ENCODE data around the gene ABCG1.

ABCG1 gene

DNA sequence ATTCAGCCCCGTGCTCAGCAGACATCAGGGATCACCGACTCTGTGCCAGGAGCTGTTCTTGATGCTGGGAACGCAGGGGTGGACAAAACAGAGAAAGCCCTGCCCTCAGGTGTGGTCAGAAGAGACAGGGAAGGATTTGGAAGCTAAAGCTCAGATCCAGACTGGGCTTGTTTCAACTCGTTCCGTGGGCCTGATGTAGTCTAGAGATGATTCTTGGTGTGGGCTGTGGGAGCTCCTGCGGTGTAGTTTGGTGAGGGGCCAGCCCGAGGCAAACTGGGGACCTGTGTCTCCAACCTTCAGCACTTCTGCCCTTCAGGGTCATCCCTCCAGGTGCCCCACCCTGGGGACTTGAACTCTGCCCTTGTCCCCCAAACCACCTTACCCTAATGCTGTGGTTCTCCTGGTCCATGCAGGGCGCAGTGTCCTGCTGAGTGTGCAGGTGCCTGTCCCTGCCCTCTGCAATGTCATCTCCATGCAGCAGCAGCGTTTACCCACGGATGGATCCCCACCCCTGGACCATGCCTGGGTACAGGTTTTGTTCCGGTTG lies 17.3 kb upstream of the ABCG1 start:
- TF ChIP-seq, protein P1, sequence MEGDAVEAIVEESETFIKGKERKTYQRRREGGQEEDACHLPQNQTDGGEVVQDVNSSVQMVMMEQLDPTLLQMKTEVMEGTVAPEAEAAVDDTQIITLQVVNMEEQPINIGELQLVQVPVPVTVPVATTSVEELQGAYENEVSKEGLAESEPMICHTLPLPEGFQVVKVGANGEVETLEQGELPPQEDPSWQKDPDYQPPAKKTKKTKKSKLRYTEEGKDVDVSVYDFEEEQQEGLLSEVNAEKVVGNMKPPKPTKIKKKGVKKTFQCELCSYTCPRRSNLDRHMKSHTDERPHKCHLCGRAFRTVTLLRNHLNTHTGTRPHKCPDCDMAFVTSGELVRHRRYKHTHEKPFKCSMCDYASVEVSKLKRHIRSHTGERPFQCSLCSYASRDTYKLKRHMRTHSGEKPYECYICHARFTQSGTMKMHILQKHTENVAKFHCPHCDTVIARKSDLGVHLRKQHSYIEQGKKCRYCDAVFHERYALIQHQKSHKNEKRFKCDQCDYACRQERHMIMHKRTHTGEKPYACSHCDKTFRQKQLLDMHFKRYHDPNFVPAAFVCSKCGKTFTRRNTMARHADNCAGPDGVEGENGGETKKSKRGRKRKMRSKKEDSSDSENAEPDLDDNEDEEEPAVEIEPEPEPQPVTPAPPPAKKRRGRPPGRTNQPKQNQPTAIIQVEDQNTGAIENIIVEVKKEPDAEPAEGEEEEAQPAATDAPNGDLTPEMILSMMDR (IDR thresholded peaks at IDR 0.05; ENCODE audit: low read depth, low read length), result no peak
- H3K4me3 ChIP-seq (ENCODE audit: low read depth, low read length), result no peak overlapping the region

DNA sequence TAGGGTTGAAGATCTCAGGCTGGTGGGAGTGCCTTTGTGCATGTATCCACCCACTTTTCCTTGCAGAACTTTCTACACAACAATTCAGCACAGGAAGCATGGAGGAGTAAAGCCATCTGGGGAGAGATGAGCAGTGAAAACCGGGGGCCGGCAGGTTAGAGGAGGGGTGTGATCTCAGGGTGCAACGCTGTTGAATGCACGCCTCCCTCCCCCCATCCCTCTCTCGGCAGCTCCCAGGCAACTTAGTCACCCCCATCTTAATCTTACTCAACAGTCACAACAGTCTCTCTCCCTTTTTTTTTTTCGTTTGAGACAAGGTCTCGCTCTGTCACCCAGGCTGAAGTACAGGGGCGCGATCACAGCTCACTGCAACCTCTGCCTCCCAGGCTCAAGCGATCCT lies 16.6 kb upstream of the ABCG1 start:
- H3K4me3 ChIP-seq (ENCODE audit: low read depth, low read length), result no peak overlapping the region
- TF ChIP-seq, protein P1 (IDR thresholded peaks at IDR 0.05; ENCODE audit: low read depth, low read length), result no peak

DNA sequence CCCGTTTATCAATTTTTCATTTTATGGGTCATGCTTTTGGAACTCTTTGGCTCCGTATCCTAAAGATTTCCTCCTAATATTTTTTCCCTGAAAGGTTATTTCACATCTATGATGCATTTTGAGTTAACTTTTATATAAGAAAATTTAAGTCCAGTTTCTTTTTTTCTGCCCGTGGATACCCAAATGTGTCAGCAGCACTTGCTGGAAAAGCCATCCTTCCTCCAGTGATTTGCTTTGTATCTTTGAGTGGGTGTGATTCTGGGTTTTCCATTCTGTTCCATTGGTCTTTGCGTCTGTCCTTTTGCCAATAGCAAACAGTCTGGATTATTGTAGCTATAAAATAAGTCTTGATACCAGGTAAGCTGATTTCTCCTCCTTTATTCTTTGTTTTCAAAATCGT lies 15.6 kb upstream of the ABCG1 start:
- TF ChIP-seq, protein P1 (IDR thresholded peaks at IDR 0.05; ENCODE audit: low read depth, low read length), result no peak

GRCh38 chr21:42203936-42204335 lies 15.0 kb upstream of the ABCG1 start:
- H3K4me3 ChIP-seq (ENCODE audit: low read depth, low read length), result no peak overlapping the region
- TF ChIP-seq, protein P1 (IDR thresholded peaks at IDR 0.05; ENCODE audit: low read depth, low read length), result no peak

More for the DNA sequence above, 15.6 kb upstream of the ABCG1 start:
- H3K4me3 ChIP-seq (ENCODE audit: low read depth, low read length), result no peak overlapping the region

GRCh38 chr21:42207426-42207825 lies 11.5 kb upstream of the ABCG1 start:
- H3K4me3 ChIP-seq (ENCODE audit: low read depth, low read length), result no peak overlapping the region
- TF ChIP-seq, protein P1 (IDR thresholded peaks at IDR 0.05; ENCODE audit: low read depth, low read length), result no peak

DNA sequence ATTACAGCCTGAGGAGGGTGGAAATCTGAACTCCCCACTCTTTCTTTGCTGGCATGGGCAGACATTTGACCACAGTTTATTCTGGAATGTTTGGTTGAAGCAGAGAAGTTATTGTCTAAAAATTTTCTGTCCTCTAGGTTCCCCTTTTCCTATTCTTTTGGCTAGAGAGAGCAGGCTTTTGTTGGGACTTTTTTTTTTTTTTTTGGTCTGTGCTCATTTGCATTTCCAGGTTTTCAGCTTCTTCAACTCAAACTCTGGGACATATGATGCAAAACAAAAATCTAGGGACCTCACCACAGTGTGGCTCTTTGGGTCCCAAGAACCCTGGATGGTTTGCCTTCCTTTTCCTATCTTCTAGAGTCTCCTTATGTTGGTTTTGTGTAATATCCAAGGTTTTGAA lies 10.9 kb upstream of the ABCG1 start:
- TF ChIP-seq, protein P1 (IDR thresholded peaks at IDR 0.05; ENCODE audit: low read depth, low read length), result no peak
- H3K4me3 ChIP-seq (ENCODE audit: low read depth, low read length), result no peak overlapping the region

DNA sequence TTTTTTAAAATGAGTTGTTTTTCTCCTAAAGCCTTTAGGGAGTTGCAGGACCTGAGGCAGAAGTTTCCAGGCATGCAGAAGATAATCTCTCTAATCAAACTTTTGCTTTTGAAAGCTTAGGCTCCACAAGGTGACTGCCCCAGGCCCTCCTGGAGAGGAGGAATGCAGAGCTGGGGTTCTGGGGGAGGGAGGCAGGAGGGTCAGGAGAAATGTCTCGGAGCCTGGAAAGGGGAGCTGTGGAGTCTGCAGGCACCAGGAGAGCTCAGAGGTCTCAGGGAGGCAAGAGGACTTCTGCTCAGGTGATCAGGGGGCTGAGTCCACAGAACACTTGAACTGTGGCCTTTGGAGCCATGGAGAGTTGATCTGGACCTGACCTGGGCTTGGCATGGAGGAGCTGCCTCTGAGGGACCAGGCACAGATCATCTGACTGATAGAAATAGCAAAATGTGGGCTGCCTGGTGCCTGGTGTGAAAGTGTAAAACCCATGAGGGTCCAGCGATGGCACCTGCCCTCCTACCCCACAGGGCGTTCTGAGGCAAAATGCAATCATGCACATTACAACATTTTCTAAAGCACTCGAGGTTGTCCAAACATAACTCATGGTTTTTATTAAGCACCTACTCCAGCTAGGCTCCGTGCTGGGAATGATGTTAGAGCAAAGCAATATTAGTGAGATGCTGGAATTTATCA lies 10.0 kb upstream of the ABCG1 start:
- no peak overlapping the region for H3K4me3 ChIP-seq (ENCODE audit: low read depth, low read length)
- TF ChIP-seq, protein P1 (IDR thresholded peaks at IDR 0.05; ENCODE audit: low read depth, low read length), result no peak
